HFFc6 (cell line): ENCODE data around the gene NEK7. TPM values are rescaled to one million over a fixed set of nuclear protein-coding genes. Genes with fewer than 3 reads are reported as not detected.
A peak's percentile ranks its signal among the peaks of the same experiment; 100 is the strongest.

ENCODE experiments used
- DNase-seq: peaks from one replicate; pipeline ENCODE4 v3.0.0-alpha.2; 2018
- H3K27ac Mint-ChIP-seq: 2 replicates; pipeline ENCODE4 v1.8.0; 2020; ENCODE audit warnings: mild to moderate bottlenecking, mixed read lengths
- H3K27me3 Mint-ChIP-seq: 2 replicates; pipeline ENCODE4 v1.8.0; 2021; ENCODE audit warnings: mild to moderate bottlenecking, moderate library complexity, mixed read lengths; ENCODE audit not compliant: insufficient read depth
- H3K36me3 Mint-ChIP-seq: 2 replicates; pipeline ENCODE4 v1.8.0; 2021; ENCODE audit warnings: low read depth, mixed read lengths
- H3K4me1 Mint-ChIP-seq: 2 replicates; pipeline ENCODE4 v1.8.0; 2020; ENCODE audit warnings: low read depth, mixed read lengths
- H3K4me3 Mint-ChIP-seq: 2 replicates; pipeline ENCODE4 v1.8.0; 2020; ENCODE audit warnings: mild to moderate bottlenecking, moderate library complexity, mixed read lengths
- H3K9me3 Mint-ChIP-seq: 2 replicates; pipeline ENCODE4 v1.8.0; 2020; ENCODE audit warnings: mild to moderate bottlenecking, mixed read lengths
- CTCF ChIP-seq: fragments of 200-600 bp; sonication (generic); IDR thresholded peaks from 2 replicates; pipeline ENCODE4 v1.5.0; 2021; ENCODE audit warnings: antibody characterized with exemption, mild to moderate bottlenecking
- total RNA-seq, 6 experiments: library from RNA; stranded (reverse); fragmentation: NEBNext Ultra II Directional; extraction: Animal tissue kit (Norgen Biotek cat#: 25700); gene quantifications; 2 replicates in 1 of 6; 3 replicates in 5 of 6; pipeline ENCODE4 v1.2.3, GENCODE V29; 2021

Gene NEK7
- total RNA-seq, 6 experiments from 2014 or later, result 452 to 692 (median 485) TPM

DNA sequence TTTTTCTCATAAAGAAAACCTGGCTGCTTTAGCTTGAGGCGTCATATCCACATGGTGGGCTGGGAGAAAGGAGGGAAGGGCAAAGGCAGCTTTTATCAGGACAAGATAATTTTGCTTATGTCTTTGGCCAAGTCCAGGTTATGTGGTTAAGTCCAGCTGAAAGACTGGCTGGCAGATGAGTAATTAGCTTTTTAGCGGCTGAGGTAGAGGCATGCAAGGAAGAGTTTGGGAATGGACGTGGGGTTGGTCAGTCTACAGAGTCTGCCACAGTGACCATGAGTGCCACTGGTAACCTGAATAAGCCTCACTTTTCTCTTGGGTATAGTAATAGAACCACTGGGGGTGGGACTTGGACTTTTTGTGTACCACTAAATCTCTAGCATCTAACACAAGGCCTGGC, 39.8 kb downstream of the NEK7 start:
- DNase-seq, result no peak
- no peaks in the 10 kb centered on the region for H3K9me3 Mint-ChIP-seq
- peak overlapping the region; percentile 40; the same call in 1 of the 2 replicates for H3K27ac Mint-ChIP-seq
- peaks cover 88% of the 10 kb centered on the region for H3K4me1 Mint-ChIP-seq
- no peak for TF ChIP-seq CTCF
- no peak overlapping the region for H3K4me3 Mint-ChIP-seq
- H3K27me3 Mint-ChIP-seq, result peaks cover 11% of the 10 kb centered on the region
- H3K36me3 Mint-ChIP-seq, result peaks cover 38% of the 10 kb centered on the region

- Mint-ChIP-seq H3K27me3 (peaks cover 11% of the 10 kb centered on the region), H3K36me3 (peaks cover 44% of the 10 kb centered on the region), H3K27ac (no peak overlapping the region; the same call in 1 of the 2 replicates), H3K4me3 (no peak overlapping the region), H3K9me3 (no peaks in the 10 kb centered on the region), H3K4me1 (peaks cover 88% of the 10 kb centered on the region)
- no peak for DNase-seq
- TF ChIP-seq CTCF, result no peak
Observed at GRCh38 chr1:198197285-198197684, 40.5 kb downstream of the NEK7 start.

GRCh38 chr1:198199105-198199504, 42.3 kb downstream of the NEK7 start:
- no peaks in the 10 kb centered on the region for H3K9me3 Mint-ChIP-seq
- peaks cover 45% of the 10 kb centered on the region for H3K36me3 Mint-ChIP-seq
- peak overlapping the region; percentile 29 for H3K27ac Mint-ChIP-seq
- DNase-seq, result no peak
- no peak for TF ChIP-seq CTCF
- H3K27me3 Mint-ChIP-seq, result peaks cover 15% of the 10 kb centered on the region
- peaks cover 88% of the 10 kb centered on the region for H3K4me1 Mint-ChIP-seq
- H3K4me3 Mint-ChIP-seq, result no peak overlapping the region

DNA sequence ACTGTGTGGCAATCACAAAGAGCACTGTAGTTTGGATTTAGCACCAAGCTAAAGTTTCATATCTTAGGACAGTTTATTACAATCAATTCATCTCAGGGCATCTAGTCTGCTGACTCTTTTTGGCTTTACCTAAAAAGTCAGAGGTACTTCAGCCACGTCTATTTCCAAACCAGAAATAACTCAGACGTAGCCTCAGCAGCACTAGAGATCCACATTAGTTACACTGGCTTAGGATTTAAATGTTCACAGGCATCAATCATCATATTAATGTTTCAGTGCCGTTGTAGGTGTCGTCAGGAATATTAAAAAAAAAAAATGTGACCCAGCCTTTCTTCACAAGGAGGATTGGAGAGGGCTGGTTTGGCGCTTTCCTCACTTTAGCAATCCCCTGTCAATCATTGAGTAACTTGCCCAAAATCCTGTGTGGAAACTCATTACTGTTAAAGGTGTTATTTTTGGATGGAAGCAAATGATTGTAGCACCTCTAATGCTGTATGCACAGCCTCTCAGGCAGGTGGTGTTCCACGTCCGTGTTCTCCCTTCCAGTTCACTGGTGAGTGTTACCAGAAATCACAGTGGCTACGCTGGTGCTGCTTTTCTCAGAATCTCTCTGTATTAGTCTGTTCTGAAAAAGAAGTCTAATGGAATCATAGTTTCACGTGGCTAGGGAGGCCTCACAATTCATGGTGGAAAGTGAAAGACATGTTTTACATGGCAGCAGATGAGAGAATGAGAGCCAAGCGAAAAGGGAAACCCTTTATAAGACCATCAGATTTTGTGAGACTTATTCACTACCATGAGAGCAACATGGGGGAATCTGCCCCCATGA, 45.4 kb downstream of the NEK7 start:
- peak overlapping the region; percentile 39; the same call in 1 of the 2 replicates for H3K4me3 Mint-ChIP-seq
- no peaks in the 10 kb centered on the region for H3K9me3 Mint-ChIP-seq
- TF ChIP-seq CTCF, result no peak
- peak overlapping the region; percentile 60 for H3K27ac Mint-ChIP-seq
- peaks cover 44% of the 10 kb centered on the region for H3K36me3 Mint-ChIP-seq
- peaks cover 90% of the 10 kb centered on the region for H3K4me1 Mint-ChIP-seq
- DNase-seq, result no peak
- H3K27me3 Mint-ChIP-seq, result peaks cover 21% of the 10 kb centered on the region

DNA sequence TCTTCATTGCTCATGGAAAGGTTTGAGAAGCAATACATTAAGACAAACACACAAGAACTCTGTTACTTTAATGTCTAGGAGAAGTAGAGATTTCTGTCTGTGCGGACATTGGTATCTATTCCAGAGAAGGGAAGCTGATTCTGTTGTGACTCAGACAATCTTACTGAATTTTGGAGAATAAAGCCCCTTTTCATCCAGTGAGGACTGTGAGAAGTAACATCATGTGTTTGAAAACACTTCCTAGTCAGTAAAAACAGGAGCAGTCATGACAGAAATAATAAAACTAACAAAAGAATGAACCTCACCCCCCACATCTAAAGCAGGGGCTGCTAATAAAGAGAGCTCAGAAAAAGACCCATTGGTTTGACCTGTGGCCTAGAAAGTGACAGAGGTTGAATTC, 46.6 kb downstream of the NEK7 start:
- Mint-ChIP-seq H3K27ac (peak overlapping the region; percentile 60), H3K4me3 (no peak overlapping the region), H3K4me1 (peaks cover 90% of the 10 kb centered on the region)

More for the DNA sequence above, 46.6 kb downstream of the NEK7 start:
- Mint-ChIP-seq H3K9me3 (0 out of 2 replicates have a peak, but pooled peaks cover 3% of the 10 kb centered on the region), H3K27me3 (peaks cover 20% of the 10 kb centered on the region), H3K36me3 (peaks cover 42% of the 10 kb centered on the region)
- no peak for DNase-seq
- no peak for TF ChIP-seq CTCF
